Measurements from ENCODE around the gene ACTG1.

Gene ACTG1

DNA sequence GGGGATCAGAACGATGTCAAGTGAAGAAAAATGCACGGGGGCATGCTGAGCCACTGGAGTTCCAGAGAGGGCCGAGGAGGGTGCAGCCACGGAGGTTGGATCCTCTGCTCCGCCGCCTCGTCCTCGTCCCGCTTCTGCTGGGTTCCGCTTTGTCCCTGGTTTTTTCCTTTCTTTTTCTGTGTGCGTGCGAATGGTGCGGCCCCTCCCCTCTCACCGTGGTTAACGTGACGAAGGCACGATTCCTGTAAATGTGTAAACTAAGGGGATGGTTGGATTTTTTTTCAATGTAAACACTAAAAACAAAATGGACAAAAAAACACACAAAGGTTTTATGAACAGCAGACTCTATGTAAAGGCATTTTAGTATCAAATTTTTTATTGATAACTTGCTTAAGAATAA is 46.7 kb downstream of the ACTG1 start:
- TF ChIP-seq, protein P1, sequence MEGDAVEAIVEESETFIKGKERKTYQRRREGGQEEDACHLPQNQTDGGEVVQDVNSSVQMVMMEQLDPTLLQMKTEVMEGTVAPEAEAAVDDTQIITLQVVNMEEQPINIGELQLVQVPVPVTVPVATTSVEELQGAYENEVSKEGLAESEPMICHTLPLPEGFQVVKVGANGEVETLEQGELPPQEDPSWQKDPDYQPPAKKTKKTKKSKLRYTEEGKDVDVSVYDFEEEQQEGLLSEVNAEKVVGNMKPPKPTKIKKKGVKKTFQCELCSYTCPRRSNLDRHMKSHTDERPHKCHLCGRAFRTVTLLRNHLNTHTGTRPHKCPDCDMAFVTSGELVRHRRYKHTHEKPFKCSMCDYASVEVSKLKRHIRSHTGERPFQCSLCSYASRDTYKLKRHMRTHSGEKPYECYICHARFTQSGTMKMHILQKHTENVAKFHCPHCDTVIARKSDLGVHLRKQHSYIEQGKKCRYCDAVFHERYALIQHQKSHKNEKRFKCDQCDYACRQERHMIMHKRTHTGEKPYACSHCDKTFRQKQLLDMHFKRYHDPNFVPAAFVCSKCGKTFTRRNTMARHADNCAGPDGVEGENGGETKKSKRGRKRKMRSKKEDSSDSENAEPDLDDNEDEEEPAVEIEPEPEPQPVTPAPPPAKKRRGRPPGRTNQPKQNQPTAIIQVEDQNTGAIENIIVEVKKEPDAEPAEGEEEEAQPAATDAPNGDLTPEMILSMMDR (conservative IDR thresholded peaks at IDR 0.05; ENCODE audit: low read length) = no peak
- no peak for DNase-seq (ENCODE audit: low read depth)
- no peak overlapping the region for H3K4me3 ChIP-seq (ENCODE audit: low read length)

DNA sequence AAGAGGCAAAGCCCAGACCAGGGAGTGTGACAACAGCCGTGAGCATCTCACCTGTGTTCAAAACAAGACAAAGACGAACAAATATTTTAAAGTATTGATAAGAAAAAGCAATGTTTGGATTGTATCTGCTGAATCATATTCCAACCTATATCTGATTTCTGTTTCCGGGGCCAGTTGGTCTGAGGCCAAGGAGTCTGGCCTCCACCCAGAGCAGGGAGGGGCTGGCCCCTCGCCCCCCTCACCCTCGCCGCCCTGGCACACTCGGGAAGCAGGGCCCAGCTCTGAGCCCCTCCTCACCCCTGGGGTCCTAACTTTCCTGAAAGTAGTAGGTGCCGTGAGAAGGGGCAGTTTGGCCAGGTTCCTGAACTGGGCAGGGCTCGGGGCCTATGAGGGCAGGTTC is 48.0 kb downstream of the ACTG1 start:
- TF ChIP-seq, protein P1 (conservative IDR thresholded peaks at IDR 0.05; ENCODE audit: low read length) = no peak
- DNase-seq (ENCODE audit: low read depth) = no peak
- H3K4me3 ChIP-seq (ENCODE audit: low read length) = no peak overlapping the region

DNA sequence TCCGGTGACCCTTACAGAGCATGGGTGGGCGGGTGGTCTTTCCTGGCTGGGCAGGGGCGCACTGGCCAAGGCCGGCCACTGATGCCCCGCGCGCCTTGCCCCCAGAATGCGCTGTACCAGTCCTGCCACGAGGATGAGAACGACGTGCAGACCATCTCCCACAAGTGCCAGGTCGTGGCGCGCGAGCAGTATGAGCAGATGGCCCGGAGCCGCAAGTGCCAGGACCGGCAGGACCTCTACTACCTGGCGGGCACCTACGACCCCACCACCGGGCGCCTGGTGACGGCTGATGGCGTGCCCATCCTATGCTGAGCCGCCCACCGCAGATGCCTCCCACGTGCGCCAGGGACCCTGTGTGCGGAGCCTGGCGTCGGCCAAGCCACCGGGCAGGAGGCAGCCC is 49.1 kb downstream of the ACTG1 start:
- TF ChIP-seq, protein P1 (conservative IDR thresholded peaks at IDR 0.05; ENCODE audit: low read length) = no peak
- H3K4me3 ChIP-seq (ENCODE audit: low read length) = no peak overlapping the region
- no peak for DNase-seq (ENCODE audit: low read depth)

DNA sequence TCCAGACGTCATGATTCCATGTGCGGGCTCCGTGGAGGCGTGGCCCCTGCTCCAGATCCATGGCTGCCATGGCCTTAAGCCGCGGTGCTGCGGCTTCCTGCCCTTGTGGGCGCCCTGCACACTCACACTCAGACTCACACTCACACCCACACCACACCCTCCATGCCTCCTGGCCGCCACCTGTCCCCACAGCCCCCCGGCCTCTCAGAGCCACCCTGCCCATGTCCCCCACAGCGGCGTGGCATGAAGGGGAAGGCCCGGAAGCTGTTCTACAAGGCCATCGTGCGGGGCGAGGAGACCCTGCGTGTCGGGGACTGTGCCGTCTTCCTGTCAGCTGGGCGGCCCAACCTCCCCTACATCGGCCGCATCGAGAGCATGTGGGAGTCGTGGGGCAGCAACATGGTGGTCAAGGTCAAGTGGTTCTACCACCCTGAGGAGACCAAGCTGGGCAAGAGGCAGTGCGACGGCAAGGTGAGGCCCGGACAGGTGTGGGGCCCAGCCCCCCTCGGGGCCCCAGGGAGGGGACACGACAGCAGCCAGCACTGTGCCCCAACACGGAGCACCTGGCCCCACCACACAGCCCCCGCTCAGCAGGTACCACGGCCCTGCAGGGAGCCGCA is 50.0 kb downstream of the ACTG1 start:
- no peak overlapping the region for H3K4me3 ChIP-seq (ENCODE audit: low read length)

DNA sequence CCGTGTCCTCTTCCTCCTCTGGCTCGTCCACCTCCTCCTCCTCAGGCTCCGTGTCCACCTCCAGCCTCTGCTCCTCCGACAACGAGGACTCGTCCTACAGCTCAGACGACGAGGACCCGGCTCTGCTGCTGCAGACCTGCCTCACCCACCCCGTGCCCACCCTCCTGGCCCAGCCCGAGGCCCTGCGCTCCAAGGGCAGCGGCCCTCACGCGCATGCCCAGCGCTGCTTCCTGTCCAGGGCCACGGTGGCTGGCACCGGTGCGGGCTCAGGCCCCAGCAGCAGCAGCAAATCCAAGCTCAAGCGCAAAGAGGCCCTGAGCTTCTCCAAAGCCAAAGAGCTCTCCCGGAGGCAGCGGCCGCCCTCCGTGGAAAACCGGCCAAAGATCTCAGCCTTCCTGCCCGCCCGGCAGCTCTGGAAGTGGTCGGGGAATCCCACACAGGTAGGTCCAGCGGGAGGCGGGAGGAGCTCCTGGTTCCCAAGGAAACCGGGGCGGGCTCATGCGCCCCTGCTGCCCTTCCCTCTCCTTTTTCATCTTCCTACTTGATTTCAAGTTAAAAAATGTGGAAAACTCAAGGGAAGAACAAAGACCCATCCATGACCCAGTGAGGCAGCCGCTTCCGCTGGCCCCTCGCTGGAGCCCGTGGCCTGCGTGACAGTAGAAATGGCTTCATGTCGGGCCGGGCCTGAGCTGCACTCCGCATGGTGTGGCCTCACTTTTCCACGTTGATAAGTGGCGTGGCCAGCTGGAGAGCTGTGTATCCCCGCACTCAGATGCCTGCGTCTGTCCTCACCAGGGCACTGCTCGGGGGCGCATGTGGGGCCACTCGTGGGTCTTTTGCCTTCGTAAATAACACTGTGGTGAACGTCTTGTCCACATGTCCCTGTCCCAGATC is 50.7 kb downstream of the ACTG1 start:
- no peak for DNase-seq (ENCODE audit: low read depth)
- TF ChIP-seq, protein P1 (conservative IDR thresholded peaks at IDR 0.05; ENCODE audit: low read length) = no peak
- H3K4me3 ChIP-seq (ENCODE audit: low read length) = no peak overlapping the region

More for the DNA sequence above, 50.0 kb downstream of the ACTG1 start:
- DNase-seq (ENCODE audit: low read depth) = no peak
- TF ChIP-seq, protein P1 (conservative IDR thresholded peaks at IDR 0.05; ENCODE audit: low read length) = no peak

DNA sequence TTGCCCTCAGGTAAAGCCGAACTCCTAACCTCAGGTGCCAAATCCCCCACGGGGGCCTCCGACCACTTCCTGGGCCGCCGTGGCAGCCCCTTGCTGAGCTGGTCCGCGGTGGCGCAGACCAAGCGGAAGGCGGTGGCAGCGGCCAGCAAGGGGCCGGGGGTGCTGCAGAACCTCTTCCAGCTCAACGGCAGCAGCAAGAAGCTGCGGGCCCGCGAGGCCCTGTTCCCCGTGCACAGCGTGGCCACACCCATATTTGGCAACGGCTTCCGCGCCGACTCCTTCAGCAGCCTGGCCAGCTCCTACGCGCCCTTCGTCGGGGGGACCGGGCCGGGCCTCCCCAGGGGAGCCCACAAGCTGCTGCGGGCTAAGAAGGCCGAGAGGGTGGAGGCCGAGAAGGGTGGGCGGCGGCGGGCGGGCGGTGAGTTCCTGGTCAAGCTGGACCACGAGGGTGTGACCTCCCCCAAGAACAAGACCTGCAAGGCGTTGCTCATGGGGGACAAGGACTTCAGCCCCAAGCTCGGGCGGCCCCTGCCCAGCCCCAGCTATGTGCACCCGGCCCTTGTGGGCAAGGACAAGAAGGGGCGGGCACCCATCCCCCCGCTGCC is 51.6 kb downstream of the ACTG1 start:
- no peak for DNase-seq (ENCODE audit: low read depth)
- TF ChIP-seq, protein P1 (conservative IDR thresholded peaks at IDR 0.05; ENCODE audit: low read length) = no peak

More for the DNA sequence above, 51.6 kb downstream of the ACTG1 start:
- H3K4me3 ChIP-seq (ENCODE audit: low read length) = no peak overlapping the region

Measured in AG10803 (cell line).